IPS-20b (cell line): ENCODE data around the gene C11orf97.
A peak's percentile ranks its signal among the peaks of the same experiment; 100 is the strongest.
"Not testable (repeated sequence)": the region's sequence is repeated elsewhere in the genome, so short reads cannot be mapped to it uniquely, and the experiment has no call there.

Experiments used
- H3K27ac ChIP-seq: one replicate; pipeline ENCODE4 v1.5.1; 2013; ENCODE audit warnings: low read length
- H3K27me3 ChIP-seq: 2 replicates; pipeline ENCODE4 v1.6.1; 2013; ENCODE audit warnings: mild to moderate bottlenecking, low read length, inconsistent platforms; ENCODE audit not compliant: insufficient read depth
- H3K36me3 ChIP-seq: 2 replicates; pipeline ENCODE4 v1.6.1; 2013; ENCODE audit warnings: low read depth, mild to moderate bottlenecking, inconsistent platforms, low read length, moderate library complexity; ENCODE audit not compliant: insufficient read depth
- H3K4me1 ChIP-seq: 2 replicates; pipeline ENCODE4 v1.6.1; 2013; ENCODE audit warnings: mild to moderate bottlenecking, control low read depth, inconsistent platforms, low read length, moderate library complexity; ENCODE audit not compliant: insufficient read depth
- H3K4me3 ChIP-seq: 2 replicates; pipeline ENCODE4 v1.5.1; 2013; ENCODE audit warnings: mild to moderate bottlenecking, low read length, inconsistent platforms
- H3K9ac ChIP-seq: 2 replicates; pipeline ENCODE4 v1.6.1; 2013; ENCODE audit warnings: low read depth, mild to moderate bottlenecking, inconsistent platforms, low read length, moderate library complexity
- H3K9me3 ChIP-seq: 2 replicates; pipeline ENCODE4 v1.6.1; 2013; ENCODE audit warnings: mild to moderate bottlenecking, low read depth, low read length, inconsistent platforms; ENCODE audit not compliant: insufficient read depth

C11orf97 gene

DNA sequence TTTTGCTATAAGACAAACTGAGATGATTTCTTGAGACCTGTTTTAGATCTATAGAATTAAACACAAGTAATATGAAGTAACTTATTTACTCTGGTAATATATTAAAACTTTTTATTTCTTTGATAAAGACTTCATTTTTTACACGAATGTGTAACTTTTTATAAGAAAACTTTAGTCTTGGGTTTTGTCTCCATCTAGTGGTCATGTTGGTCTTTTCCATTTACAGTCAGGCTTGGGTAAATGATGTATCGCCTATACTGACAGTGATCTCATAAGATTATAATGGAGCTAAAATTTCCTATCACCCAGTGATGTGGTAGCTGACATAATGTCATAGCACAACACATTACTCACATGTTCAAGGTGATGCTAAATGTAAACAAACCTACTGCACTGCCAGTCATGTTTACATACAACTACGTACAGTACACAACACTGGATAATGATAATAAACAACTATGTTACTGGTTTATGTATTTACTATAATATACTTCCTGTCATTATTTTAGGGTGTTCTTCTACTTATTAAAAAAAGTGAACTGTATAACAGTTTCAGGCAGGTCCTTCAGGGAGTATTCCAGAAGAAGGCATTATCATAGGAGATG is 7.5 kb upstream of the C11orf97 start:
- Histone ChIP-seq H3K27me3 (no peaks in the 10 kb centered on the region), H3K27ac (no peak overlapping the region), H3K36me3 (no peaks in the 10 kb centered on the region), H3K4me3 (no peak overlapping the region), H3K9ac (no peak overlapping the region), H3K4me1 (no peaks in the 10 kb centered on the region), H3K9me3 (no peaks in the 10 kb centered on the region)

GRCh38 chr11:94506513-94506912 is 5.7 kb upstream of the C11orf97 start:
- H3K4me3 ChIP-seq, H3K4me1 ChIP-seq, H3K27me3 ChIP-seq, H3K9me3 ChIP-seq, H3K27ac ChIP-seq, H3K36me3 ChIP-seq, H3K9ac ChIP-seq: not testable (repeated sequence)

- no peaks in the 10 kb centered on the region for H3K9me3 ChIP-seq
- H3K4me3 ChIP-seq: no peak overlapping the region
- peaks cover 14% of the 10 kb centered on the region for H3K27me3 ChIP-seq
- no peaks in the 10 kb centered on the region for H3K4me1 ChIP-seq
- H3K9ac ChIP-seq: no peak overlapping the region
- H3K27ac ChIP-seq: no peak overlapping the region
- H3K36me3 ChIP-seq: no peaks in the 10 kb centered on the region
Observed at GRCh38 chr11:94507485-94507884, 4.8 kb upstream of the C11orf97 start.

- Histone ChIP-seq H3K9me3 (no peaks in the 10 kb centered on the region), H3K27me3 (peaks cover 33% of the 10 kb centered on the region), H3K4me1 (no peaks in the 10 kb centered on the region), H3K9ac (no peak overlapping the region), H3K36me3 (no peaks in the 10 kb centered on the region), H3K4me3 (peak overlapping the region; percentile 56; the same call in 1 of the 2 replicates), H3K27ac (no peak overlapping the region)
Observed at GRCh38 chr11:94513091-94513490, 830 bp downstream of the C11orf97 start.

GRCh38 chr11:94515398-94515797 is 3.1 kb downstream of the C11orf97 start:
- Histone ChIP-seq H3K9ac (no peak overlapping the region), H3K27me3 (peaks cover 33% of the 10 kb centered on the region), H3K36me3 (no peaks in the 10 kb centered on the region), H3K4me3 (no peak overlapping the region), H3K9me3 (no peaks in the 10 kb centered on the region), H3K27ac (no peak overlapping the region), H3K4me1 (no peaks in the 10 kb centered on the region)

DNA sequence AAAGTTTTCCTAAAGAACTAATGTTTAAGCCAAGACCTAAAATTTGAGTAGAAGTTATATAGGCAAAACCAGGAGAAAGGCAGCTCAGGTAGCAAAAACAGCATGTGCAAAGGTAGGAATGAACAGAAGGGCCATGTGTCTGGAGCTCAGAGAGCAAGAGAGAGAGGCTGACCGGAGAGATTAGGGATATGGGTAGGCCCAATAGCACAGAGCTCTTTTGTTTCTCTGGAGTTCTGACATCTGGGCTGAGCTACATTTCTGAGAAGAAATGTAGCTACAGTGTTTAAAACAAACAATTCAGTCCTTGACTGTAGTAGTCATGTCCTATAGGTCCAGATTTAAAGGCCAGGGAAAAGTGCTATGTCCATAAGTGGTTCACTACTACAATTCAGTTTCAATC is 4.5 kb downstream of the C11orf97 start:
- H3K36me3 ChIP-seq: no peaks in the 10 kb centered on the region
- no peaks in the 10 kb centered on the region for H3K4me1 ChIP-seq
- H3K27ac ChIP-seq: no peak overlapping the region
- H3K27me3 ChIP-seq: peaks cover 26% of the 10 kb centered on the region
- H3K9me3 ChIP-seq: no peaks in the 10 kb centered on the region
- no peak overlapping the region for H3K4me3 ChIP-seq
- no peak overlapping the region for H3K9ac ChIP-seq

GRCh38 chr11:94518300-94518699 is 6.0 kb downstream of the C11orf97 start:
- no peak overlapping the region for H3K4me3 ChIP-seq
- no peaks in the 10 kb centered on the region for H3K4me1 ChIP-seq
- H3K9ac ChIP-seq: no peak overlapping the region
- H3K9me3 ChIP-seq: no peaks in the 10 kb centered on the region
- H3K36me3 ChIP-seq: no peaks in the 10 kb centered on the region
- no peak overlapping the region for H3K27ac ChIP-seq
- peaks cover 11% of the 10 kb centered on the region for H3K27me3 ChIP-seq

GRCh38 chr11:94519478-94520084 is 7.3 kb downstream of the C11orf97 start:
- no peaks in the 10 kb centered on the region for H3K4me1 ChIP-seq
- no peaks in the 10 kb centered on the region for H3K9me3 ChIP-seq
- no peaks in the 10 kb centered on the region for H3K36me3 ChIP-seq
- H3K4me3 ChIP-seq: no peak overlapping the region
- no peak overlapping the region for H3K27ac ChIP-seq
- H3K27me3 ChIP-seq: no peaks in the 10 kb centered on the region; the same call in 1 of the 2 replicates
- H3K9ac ChIP-seq: no peak overlapping the region

GRCh38 chr11:94521684-94522083 is 9.4 kb downstream of the C11orf97 start:
- no peaks in the 10 kb centered on the region for H3K36me3 ChIP-seq
- no peaks in the 10 kb centered on the region for H3K4me1 ChIP-seq

GRCh38 chr11:94524341-94524740 is 12.1 kb downstream of the C11orf97 start:
- Histone ChIP-seq H3K9me3 (no peaks in the 10 kb centered on the region), H3K36me3 (no peaks in the 10 kb centered on the region), H3K27me3 (no peaks in the 10 kb centered on the region), H3K27ac (no peak overlapping the region), H3K4me1 (no peaks in the 10 kb centered on the region), H3K4me3 (no peak overlapping the region), H3K9ac (no peak overlapping the region)

More at GRCh38 chr11:94521684-94522083, 9.4 kb downstream of the C11orf97 start:
- no peak overlapping the region for H3K4me3 ChIP-seq
- H3K27me3 ChIP-seq: no peaks in the 10 kb centered on the region
- no peak overlapping the region for H3K9ac ChIP-seq
- H3K27ac ChIP-seq: no peak overlapping the region
- H3K9me3 ChIP-seq: no peaks in the 10 kb centered on the region

GRCh38 chr11:94525546-94526324 is 13.5 kb downstream of the C11orf97 start:
- H3K4me1 ChIP-seq: no peaks in the 10 kb centered on the region
- H3K4me3 ChIP-seq: no peak overlapping the region
- no peaks in the 10 kb centered on the region for H3K36me3 ChIP-seq
- no peak overlapping the region for H3K27ac ChIP-seq
- H3K9ac ChIP-seq: no peak overlapping the region
- H3K9me3 ChIP-seq: no peaks in the 10 kb centered on the region
- no peaks in the 10 kb centered on the region for H3K27me3 ChIP-seq
